A673 (cell line): ENCODE data around the gene PIAS1. TPM values are rescaled to one million over a fixed set of nuclear protein-coding genes. Genes with fewer than 3 reads are reported as not detected.

Source experiments
- BruUV-seq: library from RNA; stranded (reverse); fragments of 400-500 nt; replicated peaks from 2 replicates; lab custom pipeline; 2021; lab: Mats Ljungman, UMichigan
- CTCF ChIA-PET: fragments of 300-600 bp; sonication (Branson Sonifier 250); formaldehyde crosslinking; loops from one replicate; lab custom pipeline; 2022; ENCODE audit warnings: antibody characterized with exemption; lab: Charles Lee
- POLR2A ChIA-PET: fragments of 300-600 bp; sonication (Branson Sonifier 250); formaldehyde crosslinking; loops from one replicate; lab custom pipeline; 2022; ENCODE audit warnings: antibody characterized with exemption; ENCODE audit not compliant: low non-redundant PET; lab: Charles Lee
- DNase-seq: peaks from one replicate; pipeline ENCODE4 v3.0.0-alpha.2; 2015; ENCODE audit warnings: low spot score
- H3K27ac ChIP-seq: fragments of 200-600 bp; sonication (generic); 2 replicates; pipeline ENCODE4 v1.5.1; 2016; ENCODE audit warnings: mixed run types, low read depth, mild to moderate bottlenecking, mixed read lengths, antibody characterized with exemption, low read length; ENCODE audit not compliant: poor library complexity, severe bottlenecking
- H3K27me3 ChIP-seq: fragments of 200-600 bp; sonication (generic); replicated peaks from 2 replicates; pipeline ENCODE4 v1.6.1; 2017; ENCODE audit warnings: mixed run types, low read depth, mild to moderate bottlenecking, mixed read lengths, antibody characterized with exemption, low read length; ENCODE audit not compliant: insufficient read depth, poor library complexity
- H3K36me3 ChIP-seq: fragments of 200-600 bp; sonication (generic); 2 replicates; pipeline ENCODE4 v1.6.1; 2016; ENCODE audit warnings: mixed run types, mild to moderate bottlenecking, mixed read lengths, antibody characterized with exemption, low read length; ENCODE audit not compliant: insufficient read depth, poor library complexity, severe bottlenecking
- H3K4me1 ChIP-seq: fragments of 200-600 bp; sonication (generic); 2 replicates; pipeline ENCODE4 v1.6.1; 2017; ENCODE audit warnings: mixed run types, mild to moderate bottlenecking, mixed read lengths, antibody characterized with exemption, low read length; ENCODE audit not compliant: insufficient read depth, poor library complexity, severe bottlenecking
- H3K4me3 ChIP-seq: fragments of 200-600 bp; sonication (generic); 2 replicates; pipeline ENCODE4 v1.5.1; 2016; ENCODE audit warnings: low read depth, mixed run types, mild to moderate bottlenecking, mixed read lengths, low read length; ENCODE audit not compliant: poor library complexity, severe bottlenecking
- H3K9me3 ChIP-seq: fragments of 200-600 bp; sonication (generic); 2 replicates; pipeline ENCODE4 v1.6.1; 2016; ENCODE audit warnings: mixed run types, low read depth, mild to moderate bottlenecking, mixed read lengths, antibody characterized with exemption, low read length; ENCODE audit not compliant: poor library complexity, severe bottlenecking
- EZH2 ChIP-seq: fragments of 200-600 bp; sonication (generic); IDR thresholded peaks from 2 replicates; pipeline ENCODE4 v1.6.1; 2017; ENCODE audit warnings: borderline replicate concordance, low read depth, mild to moderate bottlenecking, mixed read lengths, antibody characterized with exemption, low read length; ENCODE audit not compliant: poor library complexity, severe bottlenecking
- intact Hi-C: fragments of 100-400 bp; cut with micrococcal nuclease; formaldehyde crosslinking; loops from one replicate; pipeline ENCODE4 v1.10.0; 2022; ENCODE audit not compliant: unreplicated experiment
- total RNA-seq: library from RNA; stranded (reverse); gene quantifications from 2 replicates; pipeline ENCODE4 v1.2.3, GENCODE V29; 2021
- TF ChIP-seq, protein P1 (sequence below): fragments of 300-800, 200-600 bp; sonication (generic); conservative IDR thresholded peaks from 2 replicates; pipeline ENCODE4 v1.5.1; 2017; ENCODE audit warnings: low read depth, mild to moderate bottlenecking, antibody characterized with exemption, low read length, moderate library complexity, mixed read lengths

The PIAS1 gene
- total RNA-seq, 1 experiment from 2014 or later: 40.2 TPM

DNA sequence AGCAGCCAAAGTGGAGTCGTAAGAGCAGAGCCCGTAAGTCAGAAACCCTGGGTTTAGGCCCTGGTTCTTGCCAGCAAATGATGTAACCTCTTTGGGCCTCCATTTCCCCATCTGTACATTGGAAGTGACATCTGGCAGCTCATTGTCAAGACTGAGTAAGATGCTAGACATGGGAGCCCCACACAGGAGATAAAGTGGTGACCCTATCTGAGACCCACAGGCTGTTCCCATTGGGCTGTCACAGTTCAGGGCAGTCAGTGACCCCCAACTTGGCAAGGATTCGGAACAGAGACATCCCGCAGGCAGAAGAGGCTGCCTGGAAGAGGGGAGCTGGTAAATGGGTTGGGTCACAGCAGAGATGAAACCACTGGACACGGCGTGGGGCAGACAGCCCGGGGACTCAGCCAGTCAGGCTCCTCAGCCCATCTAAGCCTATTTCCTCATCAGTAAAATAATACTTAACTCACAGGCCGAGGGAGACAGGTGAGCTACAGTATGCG lies 173.6 kb downstream of the PIAS1 start:
- DNase-seq: no peak
- no peaks in the 10 kb centered on the region for H3K36me3 ChIP-seq
- ChIA-PET POLR2A (no interaction called here), CTCF (no interaction called here)
- H3K9me3 ChIP-seq: no peaks in the 10 kb centered on the region
- no TSS peak for BruUV-seq
- intact Hi-C loops: no loop called here
- H3K27me3 ChIP-seq: no peaks in the 10 kb centered on the region
- peak overlapping the region; percentile 75 for H3K4me3 ChIP-seq
- peak overlapping the region; percentile 93 for H3K27ac ChIP-seq
- H3K4me1 ChIP-seq: peaks cover 14% of the 10 kb centered on the region
- TF ChIP-seq, protein P1, sequence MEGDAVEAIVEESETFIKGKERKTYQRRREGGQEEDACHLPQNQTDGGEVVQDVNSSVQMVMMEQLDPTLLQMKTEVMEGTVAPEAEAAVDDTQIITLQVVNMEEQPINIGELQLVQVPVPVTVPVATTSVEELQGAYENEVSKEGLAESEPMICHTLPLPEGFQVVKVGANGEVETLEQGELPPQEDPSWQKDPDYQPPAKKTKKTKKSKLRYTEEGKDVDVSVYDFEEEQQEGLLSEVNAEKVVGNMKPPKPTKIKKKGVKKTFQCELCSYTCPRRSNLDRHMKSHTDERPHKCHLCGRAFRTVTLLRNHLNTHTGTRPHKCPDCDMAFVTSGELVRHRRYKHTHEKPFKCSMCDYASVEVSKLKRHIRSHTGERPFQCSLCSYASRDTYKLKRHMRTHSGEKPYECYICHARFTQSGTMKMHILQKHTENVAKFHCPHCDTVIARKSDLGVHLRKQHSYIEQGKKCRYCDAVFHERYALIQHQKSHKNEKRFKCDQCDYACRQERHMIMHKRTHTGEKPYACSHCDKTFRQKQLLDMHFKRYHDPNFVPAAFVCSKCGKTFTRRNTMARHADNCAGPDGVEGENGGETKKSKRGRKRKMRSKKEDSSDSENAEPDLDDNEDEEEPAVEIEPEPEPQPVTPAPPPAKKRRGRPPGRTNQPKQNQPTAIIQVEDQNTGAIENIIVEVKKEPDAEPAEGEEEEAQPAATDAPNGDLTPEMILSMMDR: no peak
- TF ChIP-seq EZH2: no peak

DNA sequence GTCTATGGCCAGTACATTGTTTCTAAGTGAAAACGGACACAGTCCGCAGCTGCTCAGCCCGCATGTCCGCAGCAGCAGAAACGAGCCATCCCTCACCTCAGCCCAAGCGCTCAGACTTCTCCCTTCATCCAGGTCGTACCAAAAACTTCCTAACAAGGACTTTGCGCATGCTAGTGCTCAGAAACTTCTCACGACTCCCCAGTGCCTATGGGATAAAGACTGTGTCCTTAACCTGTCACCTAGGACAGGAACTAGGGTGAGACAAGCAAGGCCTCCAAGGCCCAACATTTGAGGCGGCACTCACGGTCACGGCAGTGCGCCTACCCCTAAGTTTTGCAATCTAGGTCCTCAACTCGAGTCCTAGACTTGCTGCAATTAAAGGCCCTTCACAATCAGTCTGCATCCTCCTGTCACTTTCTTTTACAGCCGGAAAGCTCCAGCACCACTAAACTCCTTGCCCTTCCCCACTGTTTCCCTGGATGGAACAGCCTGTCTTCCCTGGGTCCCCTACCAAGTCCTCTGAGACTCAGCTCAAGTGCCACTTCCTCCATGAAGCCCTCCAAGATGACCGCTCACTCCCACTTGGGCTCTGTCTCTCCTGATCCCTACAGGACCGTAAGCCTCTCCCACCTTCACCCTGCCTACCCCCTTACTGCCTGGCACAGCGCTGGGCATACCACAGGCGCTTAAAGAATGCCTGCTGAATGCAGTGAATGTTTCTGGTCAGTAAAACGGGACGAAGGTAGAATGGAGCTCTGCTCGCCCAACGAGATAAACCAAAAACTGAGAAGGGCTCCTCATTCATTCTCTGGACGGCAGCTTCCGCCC lies 174.2 kb downstream of the PIAS1 start:
- Histone ChIP-seq H3K9me3 (no peaks in the 10 kb centered on the region), H3K27me3 (no peaks in the 10 kb centered on the region), H3K4me1 (peaks cover 14% of the 10 kb centered on the region), H3K4me3 (peak overlapping the region; percentile 75), H3K27ac (peak overlapping the region; percentile 93), H3K36me3 (no peaks in the 10 kb centered on the region)
- TF ChIP-seq EZH2: no peak
- TF ChIP-seq, protein P1: no peak
- DNase-seq: no peak
- ChIA-PET CTCF (no interaction called here), POLR2A (no interaction called here)
- intact Hi-C loops: no loop called here
- BruUV-seq: TSS peak; percentile 43

DNA sequence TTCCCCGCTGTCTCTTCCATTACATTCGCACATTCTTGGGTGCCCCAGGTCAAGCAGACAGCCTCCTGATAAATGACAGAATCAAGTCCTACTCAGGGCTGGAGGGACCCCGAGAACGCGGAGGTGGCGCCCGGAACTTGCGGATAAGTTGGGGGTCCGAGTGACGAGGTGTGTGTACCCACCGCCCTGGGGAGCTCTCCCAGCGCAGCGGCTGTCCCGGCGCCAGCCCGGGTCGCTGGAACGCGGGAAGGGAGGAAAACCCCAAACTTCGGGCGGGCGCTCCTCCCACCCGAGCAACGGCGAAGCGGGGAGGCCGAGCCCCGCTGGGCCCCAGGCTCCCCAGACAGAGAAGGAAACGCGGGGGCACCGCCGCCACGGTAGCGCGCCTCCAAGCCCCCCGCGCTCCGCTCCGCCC lies 174.9 kb downstream of the PIAS1 start:
- DNase-seq: no peak
- peaks cover 14% of the 10 kb centered on the region for H3K4me1 ChIP-seq
- peak overlapping the region; percentile 75 for H3K4me3 ChIP-seq
- no peaks in the 10 kb centered on the region for H3K36me3 ChIP-seq
- TF ChIP-seq, protein P1: no peak
- TF ChIP-seq EZH2: no peak
- intact Hi-C loops: no loop called here
- no TSS peak for BruUV-seq
- H3K9me3 ChIP-seq: no peaks in the 10 kb centered on the region
- ChIA-PET CTCF (no interaction called here), POLR2A (no interaction called here)
- H3K27me3 ChIP-seq: no peaks in the 10 kb centered on the region
- peak overlapping the region; percentile 93 for H3K27ac ChIP-seq
